ENCODE data around the gene SHANK2.

Gene SHANK2

DNA sequence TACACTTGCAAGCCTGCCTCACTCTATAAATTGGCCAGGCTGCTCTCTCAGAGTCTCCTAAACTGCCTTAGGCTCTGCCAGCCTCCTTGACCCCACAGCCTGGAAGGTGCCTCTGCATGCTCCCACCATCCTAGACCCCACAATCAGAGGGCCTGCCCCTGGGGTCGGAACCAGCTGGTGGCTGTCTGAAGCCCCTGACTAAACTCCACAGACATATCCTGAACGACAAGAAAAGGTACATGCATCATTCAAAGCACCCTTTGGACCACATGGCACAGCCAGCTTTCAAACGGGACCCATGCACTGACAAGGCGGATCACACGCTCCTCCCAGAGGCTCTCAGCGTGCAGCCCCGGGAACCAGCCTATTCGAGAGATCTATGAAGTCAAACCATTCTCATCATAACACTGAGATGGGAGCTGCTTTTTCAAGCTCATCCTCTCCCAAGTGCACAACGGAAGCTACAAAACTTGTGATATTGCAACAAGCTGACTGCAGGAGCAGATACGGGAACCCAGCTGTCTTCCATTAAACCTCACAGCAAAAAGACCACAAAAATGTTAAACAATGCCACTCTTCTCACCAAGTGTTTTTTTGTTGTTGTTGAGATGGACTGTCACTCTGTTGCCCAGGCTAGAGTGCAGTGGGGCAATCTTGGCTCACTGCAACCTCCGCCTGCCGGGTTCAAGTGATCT is 8.1 kb downstream of the SHANK2 start:
- TF ChIP-seq, protein P1, sequence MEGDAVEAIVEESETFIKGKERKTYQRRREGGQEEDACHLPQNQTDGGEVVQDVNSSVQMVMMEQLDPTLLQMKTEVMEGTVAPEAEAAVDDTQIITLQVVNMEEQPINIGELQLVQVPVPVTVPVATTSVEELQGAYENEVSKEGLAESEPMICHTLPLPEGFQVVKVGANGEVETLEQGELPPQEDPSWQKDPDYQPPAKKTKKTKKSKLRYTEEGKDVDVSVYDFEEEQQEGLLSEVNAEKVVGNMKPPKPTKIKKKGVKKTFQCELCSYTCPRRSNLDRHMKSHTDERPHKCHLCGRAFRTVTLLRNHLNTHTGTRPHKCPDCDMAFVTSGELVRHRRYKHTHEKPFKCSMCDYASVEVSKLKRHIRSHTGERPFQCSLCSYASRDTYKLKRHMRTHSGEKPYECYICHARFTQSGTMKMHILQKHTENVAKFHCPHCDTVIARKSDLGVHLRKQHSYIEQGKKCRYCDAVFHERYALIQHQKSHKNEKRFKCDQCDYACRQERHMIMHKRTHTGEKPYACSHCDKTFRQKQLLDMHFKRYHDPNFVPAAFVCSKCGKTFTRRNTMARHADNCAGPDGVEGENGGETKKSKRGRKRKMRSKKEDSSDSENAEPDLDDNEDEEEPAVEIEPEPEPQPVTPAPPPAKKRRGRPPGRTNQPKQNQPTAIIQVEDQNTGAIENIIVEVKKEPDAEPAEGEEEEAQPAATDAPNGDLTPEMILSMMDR (IDR thresholded peaks at IDR 0.05; ENCODE audit: borderline replicate concordance, insufficient read depth, low read depth, low read length): no peak
- no peak overlapping the region for H3K4me3 ChIP-seq (ENCODE audit: low read depth, low read length)

DNA sequence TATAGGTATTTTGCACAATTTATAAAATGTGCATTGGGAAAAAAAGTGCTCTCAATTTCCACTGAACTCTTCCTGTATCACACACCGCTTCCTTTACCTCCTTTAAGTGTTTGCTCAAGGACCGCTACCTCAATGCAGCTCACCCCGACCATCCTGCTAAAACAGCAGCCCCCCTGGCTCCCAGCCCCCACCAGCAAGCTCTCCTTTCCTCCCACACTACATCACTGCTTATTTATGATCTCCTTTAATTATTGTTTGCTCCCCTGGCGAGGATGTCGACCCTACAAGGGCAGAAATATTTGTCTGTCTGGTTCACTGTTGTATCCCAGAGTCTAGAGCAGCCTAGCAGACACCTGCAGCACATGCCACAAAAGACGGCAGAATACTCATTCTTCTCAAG is 10.0 kb downstream of the SHANK2 start:
- H3K4me3 ChIP-seq (ENCODE audit: low read depth, low read length): no peak overlapping the region
- TF ChIP-seq, protein P1 (IDR thresholded peaks at IDR 0.05; ENCODE audit: borderline replicate concordance, insufficient read depth, low read depth, low read length): no peak

DNA sequence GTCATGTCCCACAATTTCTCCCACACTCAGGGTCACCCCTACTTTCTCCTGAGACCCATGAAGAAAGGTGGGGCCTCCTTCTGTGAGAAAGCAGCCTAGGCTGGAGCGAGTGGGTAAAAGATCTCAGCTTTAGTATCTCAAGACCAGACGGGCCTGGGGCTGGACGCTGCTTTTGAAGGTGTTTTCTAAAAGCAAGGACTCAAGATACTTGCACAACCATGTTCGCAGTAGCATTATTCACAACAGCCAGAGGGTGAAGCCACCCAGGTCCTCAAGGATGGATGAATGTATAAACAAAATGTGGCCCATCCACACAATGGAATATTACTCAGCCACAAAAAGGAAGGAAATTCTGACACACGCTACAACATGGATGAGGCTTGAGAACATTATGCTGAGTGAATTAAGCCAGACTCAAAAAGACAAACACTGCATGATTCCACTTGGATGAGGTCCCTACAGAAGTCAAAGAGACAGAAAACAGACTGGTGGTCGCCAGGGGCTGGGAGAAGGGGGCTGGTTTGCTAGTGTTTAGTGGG is 10.6 kb downstream of the SHANK2 start:
- no peak overlapping the region for H3K4me3 ChIP-seq (ENCODE audit: low read depth, low read length)
- TF ChIP-seq, protein P1 (IDR thresholded peaks at IDR 0.05; ENCODE audit: borderline replicate concordance, insufficient read depth, low read depth, low read length): no peak

DNA sequence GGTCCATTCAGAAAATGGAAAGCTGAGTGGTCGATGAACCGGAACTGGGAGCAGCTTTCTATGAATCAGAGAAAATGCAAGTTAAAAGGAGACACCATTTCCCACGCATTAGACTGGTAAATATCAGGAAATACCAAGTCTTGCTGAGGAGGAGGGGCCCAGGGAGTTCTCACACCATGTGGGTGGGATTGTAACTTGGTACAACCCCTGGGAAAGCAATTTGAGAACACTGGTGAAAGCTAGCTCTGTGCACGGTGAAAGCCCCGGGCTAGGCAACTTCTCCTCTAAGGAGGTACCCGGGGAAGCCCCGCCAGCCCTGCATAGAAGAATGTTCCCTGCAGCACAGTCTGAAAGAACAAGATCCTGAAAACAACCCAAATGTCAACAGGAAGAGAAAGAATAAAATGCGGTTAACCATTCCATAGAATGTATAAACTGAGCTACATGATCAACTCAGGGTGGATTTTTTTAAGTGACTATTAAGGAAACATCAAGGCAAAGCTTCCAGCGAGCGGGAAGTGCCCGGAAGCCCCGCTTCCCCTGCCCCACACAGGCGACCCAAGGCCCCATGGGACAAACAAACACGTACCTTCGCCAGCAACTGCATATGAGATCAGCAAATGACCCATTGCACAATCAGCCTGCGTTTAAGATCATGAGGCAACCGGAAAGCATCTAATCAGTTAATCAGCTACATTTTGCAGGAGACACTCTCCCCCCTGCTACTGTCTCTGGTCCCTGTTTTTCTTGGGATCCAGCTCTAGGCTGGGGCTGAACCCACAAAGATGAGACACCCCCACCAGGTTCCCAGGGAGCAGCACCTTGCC is 11.3 kb downstream of the SHANK2 start:
- H3K4me3 ChIP-seq (ENCODE audit: low read depth, low read length): no peak overlapping the region
- TF ChIP-seq, protein P1 (IDR thresholded peaks at IDR 0.05; ENCODE audit: borderline replicate concordance, insufficient read depth, low read depth, low read length): no peak

DNA sequence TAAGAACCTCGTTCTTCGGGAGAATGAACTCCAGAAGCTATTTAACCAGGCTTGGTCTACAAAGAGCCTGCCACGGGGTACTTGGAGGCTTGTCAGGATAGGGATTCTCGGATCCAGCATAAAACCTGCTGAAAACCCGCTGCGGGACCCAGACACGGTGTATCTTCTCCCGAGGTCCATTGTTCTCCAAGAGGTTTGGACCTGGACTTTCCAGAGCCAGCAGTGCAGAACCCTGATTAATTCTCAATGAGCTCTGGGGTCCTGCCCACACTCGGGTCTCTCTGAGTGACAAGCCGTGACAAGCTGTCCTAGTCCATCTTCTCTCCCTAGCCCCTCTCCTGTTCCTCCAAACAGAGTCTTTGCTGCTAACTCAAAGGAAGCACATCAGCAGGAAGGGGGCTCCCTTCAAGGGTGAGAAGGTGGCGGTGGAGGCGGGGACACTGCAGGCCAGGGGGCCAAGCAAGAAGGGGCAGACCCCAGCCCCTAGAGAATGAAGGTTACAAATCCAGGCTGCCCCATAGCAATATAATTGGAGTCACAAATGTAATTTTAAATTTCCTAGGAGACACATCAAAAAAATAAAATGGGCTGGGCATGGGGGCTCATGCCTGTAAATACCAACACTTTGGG is 12.2 kb downstream of the SHANK2 start:
- TF ChIP-seq, protein P1 (IDR thresholded peaks at IDR 0.05; ENCODE audit: borderline replicate concordance, insufficient read depth, low read depth, low read length): no peak
- no peak overlapping the region for H3K4me3 ChIP-seq (ENCODE audit: low read depth, low read length)

DNA sequence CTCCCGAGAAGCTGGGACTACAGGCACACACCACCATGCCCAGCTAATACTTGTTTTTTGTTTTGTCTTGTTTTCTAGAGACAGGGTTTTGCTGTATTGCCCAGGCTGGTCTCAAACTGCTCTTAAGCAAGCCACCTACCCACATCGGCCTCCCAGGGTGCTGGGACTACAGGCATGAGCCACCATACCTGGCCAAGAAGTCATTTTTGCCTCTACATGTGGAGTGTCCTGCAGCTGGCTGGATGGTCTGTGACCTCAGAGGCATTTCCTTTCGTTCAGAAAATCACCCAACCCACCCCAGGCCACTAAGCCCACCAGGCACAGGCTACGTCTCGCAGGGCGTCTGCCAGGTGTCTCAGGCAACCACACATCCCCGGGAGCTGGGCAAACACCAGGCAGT is 12.8 kb downstream of the SHANK2 start:
- no peak overlapping the region for H3K4me3 ChIP-seq (ENCODE audit: low read depth, low read length)
- TF ChIP-seq, protein P1 (IDR thresholded peaks at IDR 0.05; ENCODE audit: borderline replicate concordance, insufficient read depth, low read depth, low read length): no peak
